Neural progenitor cell (in vitro differentiated cells): ENCODE results near the gene HTT. TPM values are rescaled to one million over a fixed set of nuclear protein-coding genes. Genes with fewer than 3 reads are reported as not detected.

ENCODE experiments used
- DNase-seq: peaks from one replicate; pipeline ENCODE4 v3.0.0-alpha.2; 2016; ENCODE audit warnings: low spot score
- H2AFZ ChIP-seq: fragments of 200-600 bp; sonication (generic); replicated peaks from 2 replicates; pipeline ENCODE4 v1.6.1; 2016; ENCODE audit warnings: antibody characterized with exemption
- H3F3A ChIP-seq: fragments of 200-600 bp; sonication (generic); 2 replicates; pipeline ENCODE4 v1.6.1; 2016; ENCODE audit warnings: antibody characterized with exemption, low read depth
- H3K27ac ChIP-seq: fragments of 200-600 bp; sonication (generic); 2 replicates; pipeline ENCODE4 v1.5.1; 2016; ENCODE audit warnings: mild to moderate bottlenecking
- H3K27me3 ChIP-seq: fragments of 200-600 bp; sonication (generic); 2 replicates; pipeline ENCODE4 v1.6.1; 2016; ENCODE audit warnings: mild to moderate bottlenecking, moderate library complexity
- H3K36me3 ChIP-seq: fragments of 200-600 bp; sonication (generic); 2 replicates; pipeline ENCODE4 v1.5.1; 2016
- H3K4me1 ChIP-seq: fragments of 200-600 bp; sonication (generic); 2 replicates; pipeline ENCODE4 v1.6.1; 2016; ENCODE audit warnings: mixed run types
- H3K4me2 ChIP-seq: fragments of 200-600 bp; sonication (generic); 2 replicates; pipeline ENCODE4 v1.6.1; 2016
- H3K4me3 ChIP-seq: fragments of 200-600 bp; sonication (generic); 2 replicates; pipeline ENCODE4 v1.5.1; 2016
- H3K79me2 ChIP-seq: fragments of 200-600 bp; sonication (generic); 2 replicates; pipeline ENCODE4 v1.6.1; 2016; ENCODE audit warnings: low read depth
- H3K9ac ChIP-seq: fragments of 200-600 bp; sonication (generic); 2 replicates; pipeline ENCODE4 v1.6.1; 2016
- H3K9me3 ChIP-seq: fragments of 200-600 bp; sonication (generic); 2 replicates; pipeline ENCODE4 v1.5.1; 2016; ENCODE audit warnings: low read depth
- H4K20me1 ChIP-seq: fragments of 200-600 bp; sonication (generic); 2 replicates; pipeline ENCODE4 v1.6.1; 2016; ENCODE audit warnings: low read depth
- H3K27ac Mint-ChIP-seq: 3 replicates; pipeline ENCODE4 v1.8.0; 2021; ENCODE audit warnings: mixed read lengths
- H3K27me3 Mint-ChIP-seq: 2 replicates; pipeline ENCODE4 v1.8.0; 2022; ENCODE audit warnings: low read depth, mild to moderate bottlenecking, inconsistent platforms, moderate library complexity, mixed read lengths; ENCODE audit not compliant: insufficient read depth
- H3K36me3 Mint-ChIP-seq: 3 replicates; pipeline ENCODE4 v1.8.0; 2021; ENCODE audit warnings: mixed read lengths
- H3K4me1 Mint-ChIP-seq: 3 replicates; pipeline ENCODE4 v1.8.0; 2021; ENCODE audit warnings: mixed read lengths
- H3K4me3 Mint-ChIP-seq: 3 replicates; pipeline ENCODE4 v1.8.0; 2021; ENCODE audit warnings: mild to moderate bottlenecking, moderate library complexity, mixed read lengths
- H3K9me3 Mint-ChIP-seq: 3 replicates; pipeline ENCODE4 v1.8.0; 2020; ENCODE audit warnings: mixed read lengths
- EZH2 ChIP-seq: fragments of 200-600 bp; sonication (generic); IDR thresholded peaks from 2 replicates; pipeline ENCODE4 v1.6.1; 2017; ENCODE audit warnings: antibody characterized with exemption, mild to moderate bottlenecking, moderate library complexity
- EZH2phosphoT487 ChIP-seq: fragments of 200-600 bp; sonication (generic); IDR thresholded peaks from 2 replicates; pipeline ENCODE4 v1.6.1; 2017; ENCODE audit warnings: antibody characterized with exemption
- small RNA-seq: library from RNA; depleted of rRNA; stranded (forward); fragments of <200 nt; gene quantifications from one replicate; pipeline ENCODE3, GENCODE V24; 2015
- total RNA-seq: library from RNA; depleted of rRNA; stranded (reverse); fragments of >200 nt; gene quantifications from 2 replicates; pipeline ENCODE4 v1.2.3, GENCODE V29; 2015; ENCODE audit warnings: low replicate concordance
- TF ChIP-seq, protein P1 (sequence below): fragments of 200-600 bp; sonication (generic); IDR thresholded peaks from 2 replicates; pipeline ENCODE4 v1.5.1; 2017; ENCODE audit warnings: antibody characterized with exemption, mild to moderate bottlenecking

The HTT gene
- total RNA-seq, 1 donor from 2014 or later = 38.9 TPM

DNA sequence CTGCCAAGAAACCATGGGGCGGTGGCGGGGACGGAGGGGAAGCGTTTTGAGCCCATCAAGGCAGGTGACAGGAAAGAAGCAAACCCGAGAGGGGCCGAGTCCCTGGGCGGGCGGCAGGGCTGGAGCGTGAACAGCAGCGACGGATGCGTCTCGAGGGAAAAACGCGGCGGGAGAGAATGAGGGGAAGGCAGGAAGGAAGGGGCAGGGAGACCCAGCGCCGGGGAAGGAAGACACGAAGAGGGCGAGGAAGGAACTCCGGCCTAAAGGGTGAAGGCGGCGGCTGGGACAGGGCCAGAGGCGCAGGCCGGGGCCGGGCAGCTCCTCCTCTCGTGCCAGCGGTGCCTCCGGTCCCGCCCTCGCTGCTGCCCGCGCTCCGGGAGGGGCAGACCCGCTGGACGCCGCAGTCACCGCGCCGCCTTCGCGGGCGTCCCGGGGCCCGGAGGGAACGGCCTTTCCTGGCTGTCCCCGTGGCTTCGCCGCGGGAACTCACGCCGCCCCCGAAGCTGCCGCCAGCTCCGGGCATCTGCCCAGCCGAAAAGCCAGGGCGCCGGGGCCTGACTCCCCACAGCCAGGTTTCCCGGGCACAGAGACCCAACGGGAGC lies 217.6 kb downstream of the HTT start:
- TF ChIP-seq EZH2phosphoT487 (peak; percentile 5), EZH2 (no peak)
- TF ChIP-seq, protein P1, sequence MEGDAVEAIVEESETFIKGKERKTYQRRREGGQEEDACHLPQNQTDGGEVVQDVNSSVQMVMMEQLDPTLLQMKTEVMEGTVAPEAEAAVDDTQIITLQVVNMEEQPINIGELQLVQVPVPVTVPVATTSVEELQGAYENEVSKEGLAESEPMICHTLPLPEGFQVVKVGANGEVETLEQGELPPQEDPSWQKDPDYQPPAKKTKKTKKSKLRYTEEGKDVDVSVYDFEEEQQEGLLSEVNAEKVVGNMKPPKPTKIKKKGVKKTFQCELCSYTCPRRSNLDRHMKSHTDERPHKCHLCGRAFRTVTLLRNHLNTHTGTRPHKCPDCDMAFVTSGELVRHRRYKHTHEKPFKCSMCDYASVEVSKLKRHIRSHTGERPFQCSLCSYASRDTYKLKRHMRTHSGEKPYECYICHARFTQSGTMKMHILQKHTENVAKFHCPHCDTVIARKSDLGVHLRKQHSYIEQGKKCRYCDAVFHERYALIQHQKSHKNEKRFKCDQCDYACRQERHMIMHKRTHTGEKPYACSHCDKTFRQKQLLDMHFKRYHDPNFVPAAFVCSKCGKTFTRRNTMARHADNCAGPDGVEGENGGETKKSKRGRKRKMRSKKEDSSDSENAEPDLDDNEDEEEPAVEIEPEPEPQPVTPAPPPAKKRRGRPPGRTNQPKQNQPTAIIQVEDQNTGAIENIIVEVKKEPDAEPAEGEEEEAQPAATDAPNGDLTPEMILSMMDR = no peak
- peak overlapping the region; percentile 4 for H3K9ac ChIP-seq
- no peaks in the 10 kb centered on the region for H3K27me3 ChIP-seq
- H4K20me1 ChIP-seq = peaks cover 10% of the 10 kb centered on the region
- peaks cover 40% of the 10 kb centered on the region for H3F3A ChIP-seq
- H2AFZ ChIP-seq = peak overlapping the region; percentile 90
- H3K4me3 Mint-ChIP-seq = peak overlapping the region; percentile 91
- H3K27me3 Mint-ChIP-seq = peaks cover 6% of the 10 kb centered on the region
- H3K79me2 ChIP-seq = peaks cover 38% of the 10 kb centered on the region
- no peaks in the 10 kb centered on the region for H3K9me3 ChIP-seq
- H3K4me3 ChIP-seq = peak overlapping the region; percentile 71
- H3K36me3 ChIP-seq = no peaks in the 10 kb centered on the region
- H3K4me1 ChIP-seq = peaks cover 32% of the 10 kb centered on the region
- H3K27ac ChIP-seq = peak overlapping the region; percentile 80
- H3K9me3 Mint-ChIP-seq = peaks cover 19% of the 10 kb centered on the region
- H3K4me2 ChIP-seq = peak overlapping the region; percentile 92
- peak; percentile 75 for DNase-seq
- peaks cover 26% of the 10 kb centered on the region for H3K4me1 Mint-ChIP-seq
- peak overlapping the region; percentile 82 for H3K27ac Mint-ChIP-seq
- peaks cover 23% of the 10 kb centered on the region for H3K36me3 Mint-ChIP-seq

DNA sequence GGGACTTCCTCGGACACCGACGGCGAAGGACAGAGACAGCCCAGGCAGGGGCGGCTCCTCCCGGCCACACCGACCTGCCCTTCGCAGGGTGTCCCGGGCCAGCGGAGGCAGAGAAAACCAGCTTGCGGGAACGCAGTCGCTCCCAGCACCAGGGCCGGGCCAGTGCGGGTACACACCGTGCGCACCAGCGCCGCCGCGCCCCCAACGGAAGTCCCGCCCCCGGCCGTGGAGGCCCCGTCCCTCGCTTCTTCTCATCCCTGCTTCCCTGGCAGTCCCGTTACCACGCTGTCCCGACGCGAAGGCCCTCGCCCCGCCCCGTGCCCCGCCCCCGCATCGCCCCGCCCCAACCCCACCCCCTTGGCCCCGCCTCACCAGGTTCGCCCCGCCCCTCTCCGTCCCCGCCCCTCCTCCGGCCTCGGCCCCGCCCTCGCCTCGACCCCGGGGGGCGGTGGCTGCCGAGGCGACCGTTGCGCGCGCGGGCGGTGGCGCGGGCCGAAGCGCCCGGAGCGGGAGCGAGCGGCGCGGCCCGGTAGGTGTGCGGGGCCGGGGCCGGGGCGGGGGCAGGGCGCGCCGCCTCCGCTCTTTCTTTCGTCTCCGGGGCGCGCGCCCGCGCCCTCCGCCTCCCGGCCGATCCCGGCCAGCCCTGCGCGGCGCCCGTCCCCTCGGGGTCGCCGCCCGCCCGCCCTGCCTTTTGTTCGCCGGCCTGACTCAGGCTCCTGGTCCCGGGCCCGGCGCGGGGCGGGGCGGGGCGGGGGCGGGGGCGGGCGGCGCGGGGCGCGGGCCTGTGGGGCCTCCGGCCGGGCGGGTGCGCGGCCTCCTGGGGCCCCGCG lies 218.3 kb downstream of the HTT start, which contains the start of gene RGS12:
TSS of gene RGS12 (plus strand) at position 451 of the 830 bp plus-strand sequence. CDS start 23,150 bp downstream, outside the sequence.
- Mint-ChIP-seq H3K9me3 (peaks cover 25% of the 10 kb centered on the region), H3K36me3 (peaks cover 28% of the 10 kb centered on the region), H3K27me3 (peaks cover 6% of the 10 kb centered on the region), H3K4me1 (peaks cover 27% of the 10 kb centered on the region), H3K27ac (peak within 1 kb of the TSS; percentile 98), H3K4me3 (peak within 1 kb of the TSS; percentile 95)
- H3F3A ChIP-seq = peaks cover 47% of the 10 kb centered on the region
- no peaks in the 10 kb centered on the region for H3K36me3 ChIP-seq
- TF ChIP-seq, protein P1 = no peak
- H3K27ac ChIP-seq = peak within 1 kb of the TSS; percentile 80
- no peaks in the 10 kb centered on the region for H3K27me3 ChIP-seq
- peaks cover 39% of the 10 kb centered on the region for H3K4me1 ChIP-seq
- peak within 1 kb of the TSS; percentile 92 for H3K4me2 ChIP-seq
- peaks cover 45% of the 10 kb centered on the region for H3K79me2 ChIP-seq
- H4K20me1 ChIP-seq = peaks cover 17% of the 10 kb centered on the region
- H3K4me3 ChIP-seq = peak within 1 kb of the TSS; percentile 79
- H2AFZ ChIP-seq = peak within 1 kb of the TSS; percentile 90
- DNase-seq = peak; percentile 97
- peak within 1 kb of the TSS; percentile 77 for H3K9ac ChIP-seq
- no peaks in the 10 kb centered on the region for H3K9me3 ChIP-seq

Small RNA genes lying within 50 kb of the gene (small RNA-seq; reads per million reads assigned to genes)
- not detected for gene RF02134
- gene RF02135 = not detected
- not detected for gene RNU6-204P

Other genes with a start within 250 kb of the HTT start
- gene ADD1, start 230.8 kb upstream of the HTT start, total RNA-seq = 131 and 140 TPM in 2 replicates
- gene NOP14, start 111.3 kb upstream of the HTT start, total RNA-seq = 16.8 and 22.0 TPM in 2 replicates
- 1.3 and 3.2 TPM in 2 replicates for gene GRK4, start 111.1 kb upstream of the HTT start, total RNA-seq
- gene HTT-AS, start 143 bp upstream of the HTT start, total RNA-seq = not detected in 2 replicates
- 0.17 and 0.25 TPM in 2 replicates for gene MSANTD1, start 174.5 kb downstream of the HTT start, total RNA-seq
- 36.6 and 140 TPM in 2 replicates for gene RGS12, start 218.3 kb downstream of the HTT start, total RNA-seq